GM21367 (cell line): ENCODE results near the gene ASIC5.
"Not testable (repeated sequence)": the region's sequence is repeated elsewhere in the genome, so short reads cannot be mapped to it uniquely, and the experiment has no call there.

Experiments
- ATAC-seq: cut with Tn5 transposase; IDR thresholded peaks from one replicate; pipeline ENCODE4 v1.9.1; 2021; ENCODE audit not compliant: unreplicated experiment

The ASIC5 gene

DNA sequence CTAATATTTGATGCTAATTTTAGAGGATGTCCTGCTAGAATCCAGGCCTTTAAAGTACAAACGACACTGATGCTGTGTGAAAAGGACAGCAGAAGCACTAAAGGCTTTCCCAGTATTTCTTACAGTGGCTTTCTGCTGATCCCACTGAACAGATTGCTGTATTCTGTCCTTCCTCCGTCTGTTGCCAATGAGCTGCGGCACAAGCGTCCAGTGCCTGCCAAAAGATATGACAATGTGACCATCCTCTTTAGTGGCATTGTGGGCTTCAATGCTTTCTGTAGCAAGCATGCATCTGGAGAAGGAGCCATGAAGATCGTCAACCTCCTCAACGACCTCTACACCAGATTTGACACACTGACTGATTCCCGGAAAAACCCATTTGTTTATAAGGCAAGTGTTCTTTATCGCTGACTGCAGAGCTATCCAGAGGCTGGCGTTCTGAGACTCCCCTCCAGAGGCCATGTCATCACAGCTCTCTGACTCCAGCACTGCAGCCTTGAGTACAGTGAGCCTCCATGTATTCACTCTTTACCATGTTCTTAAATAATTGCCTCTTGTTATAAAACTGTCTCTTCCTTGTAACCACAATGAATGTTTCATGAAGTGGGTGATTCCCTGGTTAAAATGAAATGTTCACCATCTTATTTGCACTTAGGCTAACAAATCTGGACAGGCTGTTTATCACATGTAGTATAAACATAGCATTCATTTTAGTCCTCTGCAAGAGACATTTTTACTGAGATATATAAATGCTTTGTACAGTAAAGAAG, 63.7 kb downstream of the ASIC5 start:
- ATAC-seq: no peak

DNA sequence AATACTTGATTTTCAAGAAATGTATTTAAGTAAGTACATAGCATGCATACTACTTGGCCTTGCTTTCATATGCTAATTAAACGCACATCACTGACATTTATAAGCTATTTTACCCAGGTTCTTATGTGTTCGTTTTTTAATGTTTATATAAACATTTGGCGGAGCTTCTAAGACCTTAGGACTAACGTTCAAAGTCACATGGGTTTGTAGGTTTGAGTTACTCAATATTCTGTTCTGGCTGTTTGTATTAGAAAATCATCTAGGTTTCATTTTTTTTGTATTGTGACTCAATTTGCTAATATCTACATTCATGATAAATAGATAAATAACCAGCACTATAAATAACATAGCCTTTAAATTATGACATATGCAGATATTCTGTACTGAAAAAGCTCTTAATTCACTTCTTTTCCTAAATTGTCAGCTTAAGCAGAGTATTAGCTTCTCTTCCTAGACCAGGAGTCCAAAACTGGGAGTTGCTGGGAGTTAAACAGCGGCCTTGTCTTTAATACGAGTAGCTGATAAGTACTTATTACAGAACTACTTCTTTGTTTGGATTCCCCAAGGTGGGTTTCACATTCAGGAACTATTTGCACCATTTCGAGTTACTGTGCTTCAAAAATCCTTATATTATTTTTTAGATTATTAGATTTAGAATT, 65.3 kb downstream of the ASIC5 start:
- no peak for ATAC-seq

DNA sequence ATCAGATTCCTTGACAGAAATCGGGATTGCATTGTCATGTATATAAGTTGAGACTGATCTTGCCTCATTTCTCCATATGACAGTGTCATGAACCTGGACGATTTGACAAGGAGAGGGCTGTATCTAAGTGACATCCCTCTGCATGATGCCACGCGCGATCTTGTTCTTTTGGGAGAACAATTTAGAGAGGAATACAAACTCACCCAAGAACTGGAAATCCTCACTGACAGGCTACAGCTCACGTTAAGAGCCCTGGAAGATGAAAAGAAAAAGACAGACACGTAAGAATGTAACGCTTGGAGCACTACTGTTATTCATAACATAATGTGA, 66.3 kb downstream of the ASIC5 start:
- no peak for ATAC-seq

DNA sequence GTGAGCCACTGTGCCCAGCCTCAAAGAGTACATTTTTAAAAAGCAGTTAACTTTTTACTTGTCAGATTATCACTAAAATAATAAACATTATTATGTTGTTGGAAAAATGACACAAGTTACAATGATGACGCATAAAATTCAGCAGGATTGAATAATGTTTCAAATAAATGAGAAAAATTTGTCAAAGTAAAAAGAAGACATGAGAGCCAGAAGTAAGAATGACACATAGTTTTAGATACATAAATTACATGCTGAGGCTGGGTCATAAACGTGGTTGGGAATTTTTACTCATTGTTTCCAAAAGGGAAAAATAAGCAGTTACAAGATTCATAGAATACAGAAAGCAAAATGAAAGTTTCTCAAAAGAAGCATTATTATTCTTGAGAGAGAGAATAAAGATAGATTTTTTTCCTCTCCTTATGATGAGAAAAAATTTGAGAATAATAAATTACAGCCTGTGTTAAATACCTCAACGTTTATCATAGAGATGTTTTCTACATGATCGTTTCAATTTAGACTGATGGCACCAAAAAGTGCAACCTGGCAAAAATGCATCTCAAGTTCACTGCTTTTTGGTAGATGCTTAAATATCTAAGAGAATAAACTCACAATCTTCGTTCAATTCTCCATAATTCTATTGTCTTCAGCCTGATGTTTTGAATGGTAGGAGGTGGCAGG, 66.8 kb downstream of the ASIC5 start:
- ATAC-seq: no peak

DNA sequence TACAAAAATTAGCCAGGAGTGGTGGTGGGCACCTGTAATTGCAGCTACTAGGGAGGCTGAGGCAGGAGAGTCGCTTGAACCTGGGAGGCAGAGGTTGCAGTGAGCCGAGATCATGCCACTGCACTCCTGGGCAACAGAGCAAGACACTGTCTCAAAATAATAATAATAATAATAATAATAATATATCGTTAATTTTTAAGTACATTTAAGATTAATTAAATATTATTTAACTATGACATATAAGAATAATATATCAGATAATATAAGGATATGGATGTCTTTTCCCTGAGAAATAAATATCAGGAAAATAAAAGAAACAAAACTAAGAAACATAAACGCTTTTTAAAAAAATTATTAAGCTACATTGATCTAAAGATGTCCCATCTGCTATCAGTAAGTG, 68.5 kb downstream of the ASIC5 start:
- ATAC-seq: not testable (repeated sequence)

DNA sequence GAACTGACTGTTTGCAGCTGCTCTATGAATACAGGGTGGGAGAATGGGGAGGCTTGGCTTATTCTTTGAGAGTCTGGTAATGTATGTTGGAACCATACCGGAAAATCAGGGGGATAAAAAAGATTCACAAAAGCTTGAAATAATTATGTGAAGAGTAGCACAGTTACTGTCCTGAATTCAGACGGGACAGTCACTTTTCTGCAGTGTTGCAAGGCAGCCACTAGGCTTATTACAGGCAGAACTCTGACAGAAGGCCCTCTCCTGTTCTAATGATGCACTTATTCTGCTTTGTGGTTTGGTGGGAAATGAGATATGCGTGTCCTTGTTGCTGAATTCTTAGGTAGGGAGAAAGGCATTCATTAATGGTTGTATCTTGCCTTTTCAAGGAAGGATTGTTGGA, 70.1 kb downstream of the ASIC5 start:
- peak; percentile 74 for ATAC-seq

DNA sequence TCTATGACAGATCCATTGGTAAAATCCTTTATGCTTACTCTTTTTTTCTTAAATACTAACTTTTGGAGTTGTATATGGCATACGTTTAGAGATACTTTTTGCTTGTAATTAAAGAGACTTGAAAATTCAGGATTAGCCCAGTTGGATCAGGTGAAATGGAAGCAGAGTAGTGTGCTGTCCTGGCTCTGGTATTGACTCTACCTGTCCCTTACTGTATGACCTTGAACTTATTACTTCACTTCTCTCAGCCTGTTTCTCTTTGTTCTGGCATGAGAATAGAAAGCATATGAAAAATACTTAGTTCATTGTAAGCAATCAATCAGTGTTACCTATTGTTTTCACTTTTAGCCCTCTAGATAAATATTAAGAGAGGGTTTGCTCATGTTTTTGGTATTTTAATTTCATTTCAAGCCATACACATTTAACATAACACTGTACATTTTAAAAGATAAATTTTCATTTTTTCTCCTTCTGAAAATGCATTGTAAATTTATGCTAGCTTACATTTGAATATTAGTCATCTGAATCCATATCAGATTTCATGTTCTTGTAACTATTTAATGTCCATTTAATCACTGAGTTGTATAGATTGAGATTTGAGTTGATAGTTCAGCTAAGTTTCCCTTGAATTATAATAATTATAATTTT, 71.4 kb downstream of the ASIC5 start:
- no peak for ATAC-seq

DNA sequence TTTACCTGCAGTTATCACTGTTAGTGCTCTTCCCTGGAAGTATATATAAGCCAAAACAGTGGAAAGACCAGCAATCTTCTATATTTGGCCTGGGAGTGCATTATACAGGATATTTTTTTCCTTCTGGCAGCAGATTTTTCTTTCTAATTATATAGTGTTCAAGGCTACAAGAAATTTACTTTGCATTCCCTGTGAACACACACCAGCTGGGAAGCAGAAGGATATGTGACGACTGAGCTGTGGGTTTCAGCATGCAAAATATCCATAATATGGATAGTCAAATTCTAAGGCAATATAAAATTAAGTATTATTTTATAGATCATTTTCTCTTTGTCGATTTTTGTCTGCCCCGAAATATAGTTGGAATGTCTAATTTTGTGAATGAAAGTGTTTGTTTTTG, 76.1 kb downstream of the ASIC5 start:
- no peak for ATAC-seq

DNA sequence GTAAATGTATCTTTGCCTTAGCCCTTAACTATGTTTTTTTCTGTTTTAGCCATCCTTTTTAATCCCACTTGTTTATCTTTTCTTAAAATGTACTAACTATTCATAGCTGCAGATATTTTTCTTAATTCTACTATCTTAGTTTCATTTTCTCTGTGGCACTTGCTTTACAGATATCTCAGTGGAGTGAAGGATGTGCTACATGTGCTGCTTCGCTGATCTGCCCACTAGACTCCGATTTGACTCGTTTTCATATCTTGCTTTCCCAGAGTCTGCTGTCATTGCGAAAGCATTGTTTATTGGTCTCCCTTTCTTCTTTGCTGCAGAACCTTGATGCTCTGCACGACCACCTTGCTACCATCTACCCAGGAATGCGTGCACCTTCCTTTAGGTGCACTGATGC, 76.7 kb downstream of the ASIC5 start:
- ATAC-seq: peak; percentile 40

DNA sequence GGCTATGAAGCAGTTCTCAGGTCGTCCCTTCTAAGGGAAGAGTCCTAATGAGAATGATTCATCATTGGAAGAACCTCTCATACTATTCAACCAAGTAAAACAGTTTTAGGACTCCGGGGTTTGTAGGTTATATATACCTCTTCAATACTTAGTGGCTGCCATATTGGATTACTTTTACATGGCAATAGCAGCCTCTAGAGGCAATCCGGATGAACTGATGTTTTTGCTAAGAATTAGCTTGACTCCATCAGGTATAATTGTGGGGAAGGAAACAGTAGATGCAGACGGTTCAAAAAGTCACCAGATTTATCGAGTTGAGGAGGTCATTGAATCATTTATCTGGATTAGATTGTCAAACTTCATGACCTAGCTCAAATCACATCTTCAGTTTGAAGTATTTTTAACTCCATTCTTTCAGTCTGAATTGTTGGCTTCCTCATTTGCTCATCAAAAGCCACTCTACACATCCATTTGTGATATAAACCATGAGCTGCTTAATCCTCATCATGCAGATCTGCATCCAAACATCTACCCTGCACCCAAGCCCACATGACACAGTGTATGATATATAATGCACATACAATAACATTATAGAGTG, 78.9 kb downstream of the ASIC5 start:
- peak; percentile 98 for ATAC-seq

DNA sequence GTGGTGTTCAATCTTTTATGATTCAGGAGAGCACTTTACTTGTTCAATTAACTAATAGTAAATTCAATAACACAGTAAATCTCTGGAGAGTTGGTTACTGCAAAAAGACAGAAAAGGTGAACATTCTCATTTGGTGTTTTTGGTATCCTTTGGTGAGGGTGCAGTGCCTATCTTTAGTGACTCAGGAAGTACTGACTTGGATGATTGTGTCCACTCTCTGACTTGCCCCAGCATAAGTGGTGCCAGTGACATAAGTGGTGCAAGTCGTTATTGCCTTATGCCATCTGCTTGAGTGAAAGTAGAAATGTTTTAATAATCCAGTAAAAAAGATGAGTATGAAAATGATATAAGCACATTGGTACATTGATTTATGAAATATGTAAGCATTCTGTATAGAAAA, 80.2 kb downstream of the ASIC5 start:
- ATAC-seq: no peak

DNA sequence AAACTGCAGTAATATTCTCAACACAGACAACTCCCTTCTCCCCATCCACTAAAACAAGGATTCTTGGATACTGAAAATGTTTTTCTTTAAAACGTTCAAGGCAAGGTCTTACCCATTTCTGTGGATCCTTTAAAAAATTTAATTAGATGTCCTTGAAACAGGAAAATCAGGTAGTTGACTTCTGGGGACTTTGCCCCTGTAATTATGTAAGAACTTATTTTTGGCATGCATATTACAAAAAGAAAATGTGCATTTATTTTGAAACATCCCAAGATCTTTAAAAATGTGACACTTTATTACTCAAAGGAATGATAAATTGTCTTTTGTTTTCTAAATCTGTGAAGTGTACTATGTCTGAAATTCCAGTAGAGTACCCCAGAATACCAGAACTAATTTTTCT, 81.4 kb downstream of the ASIC5 start:
- ATAC-seq: no peak

DNA sequence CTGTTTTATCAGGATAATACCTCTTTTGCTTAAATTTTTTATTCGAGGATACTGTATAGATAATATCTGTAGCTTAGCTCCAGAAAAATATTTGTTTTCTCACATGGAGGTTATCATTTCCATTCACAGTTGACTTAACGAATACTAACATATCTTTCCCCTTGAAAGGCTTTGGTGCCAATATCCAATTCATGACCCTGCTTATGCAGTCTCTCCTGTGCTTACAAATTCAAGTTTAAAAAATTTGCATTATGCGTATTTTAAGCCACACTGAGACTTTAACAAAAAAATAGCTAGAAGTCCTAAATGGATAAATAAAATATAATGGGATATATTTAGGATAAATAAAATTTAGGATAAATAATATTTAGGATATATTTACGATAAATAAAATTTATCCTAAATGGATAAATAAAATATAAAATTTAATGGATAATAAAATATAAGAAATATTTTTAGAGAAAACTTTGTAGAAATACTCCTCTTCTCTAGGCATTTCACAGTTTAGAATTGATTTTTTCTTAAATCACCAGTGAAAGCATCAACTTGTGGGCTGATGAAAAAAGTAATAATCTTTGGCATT, 84.7 kb downstream of the ASIC5 start:
- no peak for ATAC-seq

DNA sequence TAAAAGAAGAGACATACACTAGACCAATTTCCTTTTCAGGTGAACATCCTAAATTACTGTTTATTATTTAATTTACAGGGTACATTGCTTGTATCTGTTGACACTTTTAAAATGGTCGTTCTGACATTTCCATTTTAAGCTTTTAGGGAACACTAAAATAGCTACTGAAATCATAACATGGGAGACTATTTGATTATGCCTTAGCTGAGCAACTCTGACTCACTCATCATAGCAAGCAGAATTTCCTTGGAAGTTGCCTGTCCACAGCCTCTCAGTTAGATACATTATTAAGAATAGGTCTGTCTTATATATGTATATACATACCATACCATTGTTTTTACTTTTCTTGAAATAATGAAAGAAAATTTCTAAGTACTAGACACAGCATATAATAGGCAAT, 85.3 kb downstream of the ASIC5 start:
- no peak for ATAC-seq
